ENCODE measurements around the gene GLYATL3. TPM values are rescaled to one million over a fixed set of nuclear protein-coding genes. Genes with fewer than 3 reads are reported as not detected.

GLYATL3 gene
- total RNA-seq, 1 donor from 2014 or later, result 0.26 TPM

GRCh38 chr6:49557177-49557576 is 57.5 kb downstream of the GLYATL3 start:
- H3K27me3 ChIP-seq (ENCODE audit: control insufficient read depth, insufficient read depth, low read length), result no peaks in the 10 kb centered on the region
- TF ChIP-seq CTCF (IDR thresholded peaks at IDR 0.05; ENCODE audit: insufficient read depth, low read length, severe bottlenecking), result no peak
- DNase-seq (ENCODE audit: low read depth), result no peak
- no peaks in the 10 kb centered on the region for H3K36me3 ChIP-seq (ENCODE audit: control insufficient read depth, insufficient read depth, low read length)
- no peak for FAIRE-seq
- no peak overlapping the region for H3K4me3 ChIP-seq (ENCODE audit: low read depth, low read length)

- no peak for FAIRE-seq
- Histone ChIP-seq H3K36me3 (ENCODE audit: control insufficient read depth, insufficient read depth, low read length) (no peaks in the 10 kb centered on the region), H3K4me3 (ENCODE audit: low read depth, low read length) (no peak overlapping the region), H3K27me3 (ENCODE audit: control insufficient read depth, insufficient read depth, low read length) (no peaks in the 10 kb centered on the region)
- no peak for DNase-seq (ENCODE audit: low read depth)
- TF ChIP-seq CTCF (IDR thresholded peaks at IDR 0.05; ENCODE audit: insufficient read depth, low read length, severe bottlenecking), result no peak
These were observed 58.5 kb downstream of the GLYATL3 start for GRCh38 chr6:49558238-49558637.

- Histone ChIP-seq H3K36me3 (ENCODE audit: control insufficient read depth, insufficient read depth, low read length) (no peaks in the 10 kb centered on the region), H3K4me3 (ENCODE audit: low read depth, low read length) (no peak overlapping the region), H3K27me3 (ENCODE audit: control insufficient read depth, insufficient read depth, low read length) (no peaks in the 10 kb centered on the region)
- DNase-seq (ENCODE audit: low read depth) (no peak), FAIRE-seq (no peak)
- no peak for TF ChIP-seq CTCF (IDR thresholded peaks at IDR 0.05; ENCODE audit: insufficient read depth, low read length, severe bottlenecking)
These were observed 63.5 kb downstream of the GLYATL3 start for GRCh38 chr6:49563006-49563886.

- no peak for FAIRE-seq
- H3K36me3 ChIP-seq (ENCODE audit: control insufficient read depth, insufficient read depth, low read length), result no peaks in the 10 kb centered on the region
These were observed 64.8 kb downstream of the GLYATL3 start for GRCh38 chr6:49564552-49564951.

GRCh38 chr6:49565261-49565660 is 65.5 kb downstream of the GLYATL3 start:
- TF ChIP-seq CTCF (IDR thresholded peaks at IDR 0.05; ENCODE audit: insufficient read depth, low read length, severe bottlenecking), result no peak
- DNase-seq (ENCODE audit: low read depth) (no peak), FAIRE-seq (no peak)
- Histone ChIP-seq H3K4me3 (ENCODE audit: low read depth, low read length) (no peak overlapping the region), H3K27me3 (ENCODE audit: control insufficient read depth, insufficient read depth, low read length) (no peaks in the 10 kb centered on the region), H3K36me3 (ENCODE audit: control insufficient read depth, insufficient read depth, low read length) (no peaks in the 10 kb centered on the region)

More at GRCh38 chr6:49564552-49564951, 64.8 kb downstream of the GLYATL3 start:
- H3K4me3 ChIP-seq (ENCODE audit: low read depth, low read length), result no peak overlapping the region
- no peak for TF ChIP-seq CTCF (IDR thresholded peaks at IDR 0.05; ENCODE audit: insufficient read depth, low read length, severe bottlenecking)
- H3K27me3 ChIP-seq (ENCODE audit: control insufficient read depth, insufficient read depth, low read length), result no peaks in the 10 kb centered on the region
- DNase-seq (ENCODE audit: low read depth), result no peak

Data from bronchial epithelial cell (primary cell).